OCI-LY7 (cell line): ENCODE data around the gene MYLIP. TPM values are rescaled to one million over a fixed set of nuclear protein-coding genes. Genes with fewer than 3 reads are reported as not detected.

Experiments
- BruUV-seq: library from RNA; stranded (reverse); fragments of 400-500 nt; replicated peaks from 2 replicates; lab custom pipeline; 2021; lab: Mats Ljungman, UMichigan
- CTCF ChIA-PET: fragments of 300-600 bp; sonication (Branson Sonifier 250); formaldehyde crosslinking; loops from one replicate; lab custom pipeline; 2022; ENCODE audit warnings: antibody characterized with exemption; ENCODE audit not compliant: unreplicated experiment; lab: Charles Lee
- POLR2A ChIA-PET: fragments of 300-600 bp; sonication (Branson Sonifier 250); formaldehyde crosslinking; loops from one replicate; lab custom pipeline; 2022; ENCODE audit warnings: antibody characterized with exemption; lab: Charles Lee
- DNase-seq: peaks from one replicate; pipeline ENCODE4 v3.0.0-alpha.2; 2015; ENCODE audit warnings: low spot score
- H2AFZ ChIP-seq: fragments of 200-600 bp; sonication (generic), shearing (Covaris generic); 2 replicates; pipeline ENCODE4 v1.6.1; 2014; ENCODE audit warnings: mild to moderate bottlenecking, antibody characterized with exemption, low read length, moderate library complexity
- H3K27ac ChIP-seq: fragments of 200-600 bp; sonication (generic); 2 replicates; pipeline ENCODE4 v1.5.1; 2014; ENCODE audit warnings: mixed run types, low read depth, mild to moderate bottlenecking, moderate library complexity, low read length, inconsistent platforms; ENCODE audit not compliant: poor library complexity, severe bottlenecking
- H3K36me3 ChIP-seq: fragments of 200-600 bp; sonication (generic); 2 replicates; pipeline ENCODE4 v1.6.1; 2014; ENCODE audit warnings: mild to moderate bottlenecking, antibody characterized with exemption, low read length, moderate library complexity, mixed read lengths; ENCODE audit not compliant: insufficient read depth
- H3K4me1 ChIP-seq: fragments of 200-600 bp; sonication (generic); 2 replicates; pipeline ENCODE4 v1.5.1; 2014; ENCODE audit warnings: mild to moderate bottlenecking, low read length; ENCODE audit not compliant: insufficient read depth, poor library complexity, severe bottlenecking
- H3K4me2 ChIP-seq: fragments of 200-600 bp; sonication (generic); 2 replicates; pipeline ENCODE4 v1.6.1; 2014; ENCODE audit warnings: mild to moderate bottlenecking, low read length
- H3K4me3 ChIP-seq: fragments of 200-600 bp; sonication (generic); 2 replicates; pipeline ENCODE4 v1.5.1; 2014; ENCODE audit warnings: mild to moderate bottlenecking, low read depth, low read length; ENCODE audit not compliant: poor library complexity, severe bottlenecking
- H3K79me2 ChIP-seq: fragments of 200-600 bp; sonication (generic); 2 replicates; pipeline ENCODE4 v1.6.1; 2016; ENCODE audit warnings: low read depth, mild to moderate bottlenecking, low read length, moderate library complexity, mixed read lengths; ENCODE audit not compliant: insufficient read depth
- H3K9me2 ChIP-seq: fragments of 200-600 bp; sonication (generic); 2 replicates; pipeline ENCODE4 v1.6.1; 2016; ENCODE audit warnings: mild to moderate bottlenecking, low read length, mixed read lengths; ENCODE audit not compliant: insufficient read depth
- H3K9me3 ChIP-seq: fragments of 200-600 bp; sonication (generic); 2 replicates; pipeline ENCODE4 v1.6.1; 2014; ENCODE audit warnings: mild to moderate bottlenecking, mixed run types, low read length, mixed read lengths
- H4K20me1 ChIP-seq: fragments of 200-600 bp; sonication (generic); 2 replicates; pipeline ENCODE4 v1.6.1; 2014; ENCODE audit warnings: mild to moderate bottlenecking, antibody characterized with exemption, low read length, moderate library complexity, mixed read lengths; ENCODE audit not compliant: insufficient read depth
- CTCF ChIP-seq: fragments of 200-600 bp; sonication (generic); conservative IDR thresholded peaks from 2 replicates; pipeline ENCODE4 v1.5.1; 2014; ENCODE audit warnings: mild to moderate bottlenecking, antibody characterized with exemption, low read length, moderate library complexity, mixed read lengths
- EZH2phosphoT487 ChIP-seq: fragments of 200-600 bp; sonication (generic); IDR thresholded peaks from 2 replicates; pipeline ENCODE4 v1.6.1; 2018; ENCODE audit warnings: low read depth, borderline replicate concordance, mild to moderate bottlenecking, mixed run types, antibody characterized with exemption, low read length, moderate library complexity, mixed read lengths
- intact Hi-C: fragments of 100-400 bp; cut with micrococcal nuclease; formaldehyde crosslinking; loops from one replicate; pipeline ENCODE4 v1.10.0; 2022; ENCODE audit not compliant: unreplicated experiment
- total RNA-seq, 2 experiments: library from RNA; depleted of rRNA in 1 of 2; stranded (reverse); fragments of >200 nt in 1 of 2; shearing (Covaris generic) in 1 of 2; gene quantifications; 2 replicates each; pipeline ENCODE4 v1.2.3, GENCODE V29; 2014 to 2022

MYLIP gene
- total RNA-seq, 2 experiments from 2014 or later: 8.5 to 15.3 TPM

- Histone ChIP-seq H3K9me2 (no peaks in the 10 kb centered on the region), H3K9me3 (no peaks in the 10 kb centered on the region), H3K4me2 (no peak overlapping the region), H3K4me3 (no peak overlapping the region), H4K20me1 (no peaks in the 10 kb centered on the region), H3K27ac (no peak overlapping the region), H3K4me1 (peaks cover 7% of the 10 kb centered on the region), H3K36me3 (no peaks in the 10 kb centered on the region), H3K79me2 (no peaks in the 10 kb centered on the region), H2AFZ (no peak overlapping the region)
- intact Hi-C loops: no loop called here
- BruUV-seq: no TSS peak
- DNase-seq: no peak
- ChIA-PET POLR2A (interaction anchor here (0.6 kb wide), 2 partner anchors 233 to 1307 kb away, joined by 3 read pairs; no protein-coding TSS in a partner anchor), CTCF (interaction anchor here (1.3 kb wide), 1 partner anchor 18 kb away, joined by 4 read pairs; no protein-coding TSS in a partner anchor)
- no peak for TF ChIP-seq EZH2phosphoT487
- TF ChIP-seq CTCF: no peak
Observed at GRCh38 chr6:16187176-16187575, 58.3 kb downstream of the MYLIP start.

- TF ChIP-seq EZH2phosphoT487 (no peak), CTCF (no peak)
- Histone ChIP-seq H2AFZ (no peak overlapping the region), H3K27ac (no peak overlapping the region), H3K9me3 (no peaks in the 10 kb centered on the region), H3K36me3 (no peaks in the 10 kb centered on the region), H3K9me2 (no peaks in the 10 kb centered on the region), H3K4me3 (no peak overlapping the region), H4K20me1 (no peaks in the 10 kb centered on the region), H3K79me2 (no peaks in the 10 kb centered on the region), H3K4me2 (no peak overlapping the region), H3K4me1 (no peaks in the 10 kb centered on the region)
- intact Hi-C loops: no loop called here
- ChIA-PET CTCF (no interaction called here), POLR2A (no interaction called here)
- BruUV-seq: no TSS peak
- DNase-seq: no peak
Observed at GRCh38 chr6:16190214-16190613, 61.3 kb downstream of the MYLIP start.

GRCh38 chr6:16196260-16196983, 67.5 kb downstream of the MYLIP start:
- Histone ChIP-seq H3K4me2 (no peak overlapping the region), H3K27ac (no peak overlapping the region), H3K4me1 (no peaks in the 10 kb centered on the region), H2AFZ (no peak overlapping the region), H3K9me3 (no peaks in the 10 kb centered on the region), H3K4me3 (no peak overlapping the region), H3K79me2 (no peaks in the 10 kb centered on the region), H3K9me2 (no peaks in the 10 kb centered on the region), H4K20me1 (no peaks in the 10 kb centered on the region), H3K36me3 (no peaks in the 10 kb centered on the region)
- no peak for DNase-seq
- no TSS peak for BruUV-seq
- ChIA-PET POLR2A (no interaction called here), CTCF (no interaction called here)
- intact Hi-C loops: no loop called here
- TF ChIP-seq EZH2phosphoT487 (no peak), CTCF (no peak)
